ENCODE measurements around the gene KIAA1143. TPM values are rescaled to one million over a fixed set of nuclear protein-coding genes. Genes with fewer than 3 reads are reported as not detected.

Gene KIAA1143
- total and polyA plus RNA-seq, 9 of the 15 experiments (the other 6 are each of a cell fraction or from before 2014, with no cell fraction given) = 25.6 to 72.0 (median 42.2) TPM

- Histone ChIP-seq H3K4me2 (ENCODE audit: insufficient read depth, low read length) (no peak overlapping the region), H3K9me1 (ENCODE audit: control insufficient read depth, insufficient read depth, low read length) (no peaks in the 10 kb centered on the region), H3K9me3 (replicated peaks; ENCODE audit: control insufficient read depth, insufficient read depth, low read depth, low read length) (peaks cover 21% of the 10 kb centered on the region), H3K79me2 (ENCODE audit: control insufficient read depth, insufficient read depth, low read length) (no peaks in the 10 kb centered on the region), H3K9ac (ENCODE audit: insufficient read depth in 1 of 2, low read depth in 2 of 2, low read length in 2 of 2) (no peak overlapping the region), H3K4me1 (replicated peaks in 1 of 2; ENCODE audit: control insufficient read depth in 2 of 2, insufficient read depth in 2 of 2, low read length in 2 of 2) (no peaks in the 10 kb centered on the region), H3K36me3 (ENCODE audit: control insufficient read depth, insufficient read depth, low read length) (no peaks in the 10 kb centered on the region; the same call in 2 of the 3 replicates), H3K27ac (ENCODE audit: extremely low read depth, low read depth, low read length) (no peak overlapping the region), H2AFZ (ENCODE audit: low read depth, low read length) (no peak overlapping the region), H4K20me1 (replicated peaks; ENCODE audit: control insufficient read depth, insufficient read depth, low read length) (no peaks in the 10 kb centered on the region), H3K4me3 (no peak overlapping the region), H3K27me3 (ENCODE audit: control insufficient read depth in 2 of 2, insufficient read depth in 2 of 2, low read length in 2 of 2) (no peaks in the 10 kb centered on the region)
- no peak for ATAC-seq
- no TSS peak for BruUV-seq (replicated peaks)
- WGBS (ENCODE audit: insufficient coverage, low coverage, missing lambda C conversion rate) = 6% methylated on average over 10 of the region's 10 CpGs
- in situ Hi-C loops (cut with MboI) = no loop called here
- DNase-seq (ENCODE audit: extremely low read depth in 1 of 4, low spot score in 3 of 4) = no peak
- ChIA-PET POLR2A (interaction anchor here (0.7 kb wide), 1 partner anchor 9 kb away, joined by 3 read pairs; the partner anchor contains the start of gene ZNF502), CTCF (ENCODE audit: low intra/inter-chr PET ratio) (no interaction called here)
- intact Hi-C loops (cut with micrococcal nuclease) = no loop called here
- no peak for FAIRE-seq
- TF ChIP-seq ZFP1 (CRISPR knock-in tag; IDR thresholded peaks at IDR 0.05) = no peak
- TF ChIP-seq TRIM24 (IDR thresholded peaks at IDR 0.05) = peak in 1 of 2 experiments; percentile 56; a peak in 1 of 4 replicates
- TF ChIP-seq TRIM28 (IDR thresholded peaks at IDR 0.05) = peak; percentile 91
- no peak for TF ChIP-seq BDP1 (IDR thresholded peaks at IDR 0.05; ENCODE audit: insufficient read depth, insufficient read length)
- no peak for TF ChIP-seq RAD51 (IDR thresholded peaks at IDR 0.05; ENCODE audit: borderline replicate concordance, low read depth)
- TF ChIP-seq FIP1L1 (IDR thresholded peaks at IDR 0.05; ENCODE audit: low read depth, low read length, poor library complexity, severe bottlenecking) = no peak
- no peak for TF ChIP-seq ZNF41 (CRISPR knock-in tag; conservative IDR thresholded peaks at IDR 0.05)
- no peak for TF ChIP-seq GMEB1 (CRISPR knock-in tag; IDR thresholded peaks at IDR 0.05)
- TF ChIP-seq CREB3 (tag; conservative IDR thresholded peaks at IDR 0.05; ENCODE audit: low read depth) = no peak
- TF ChIP-seq ETS1 (conservative IDR thresholded peaks at IDR 0.05; ENCODE audit: control insufficient read depth, low read depth, low read length) = peak; percentile 61; the same call in 1 of the 2 replicates
- TF ChIP-seq ZNF274 (IDR thresholded peaks at IDR 0.05; ENCODE audit: borderline replicate concordance, low read depth, low read length) = peak; percentile 98
- no peak for TF ChIP-seq ZSCAN32 (CRISPR knock-in tag; IDR thresholded peaks at IDR 0.05)
- TF ChIP-seq NFE2L1 (tag; IDR thresholded peaks at IDR 0.05; ENCODE audit: borderline replicate concordance, low read depth) = no peak
- TF ChIP-seq ZNF77 (CRISPR knock-in tag; IDR thresholded peaks at IDR 0.05) = no peak
- TF ChIP-seq ZNF146 (CRISPR knock-in tag; IDR thresholded peaks at IDR 0.05; ENCODE audit: unreplicated experiment) = no peak
- TF ChIP-seq CEBPG (CRISPR knock-in tag; IDR thresholded peaks at IDR 0.05) = no peak
- peak; percentile 53 to 69 for TF ChIP-seq CEBPG (tag; conservative IDR thresholded peaks at IDR 0.05 in 1 of 2, IDR thresholded peaks at IDR 0.05 in 1 of 2)
- TF ChIP-seq ZNF57 (CRISPR knock-in tag; IDR thresholded peaks at IDR 0.05) = no peak
These were observed 40.0 kb downstream of the KIAA1143 start for GRCh38 chr3:44721231-44722102.

Data from K562 (cell line).